HEK293 (cell line): ENCODE data around the gene SH3BP4.
A peak's percentile ranks its signal among the peaks of the same experiment; 100 is the strongest.

Experiments
- CTCF ChIA-PET: fragments of 350-600 bp; formaldehyde crosslinking; extraction: SDS; loops from one replicate; lab custom pipeline; 2021; ENCODE audit warnings: antibody characterized with exemption; lab: Yijun Ruan, JAX
- POLR2A ChIA-PET: fragments of 300-600 bp; formaldehyde crosslinking; extraction: SDS; loops from one replicate; lab custom pipeline; 2020; ENCODE audit warnings: antibody characterized with exemption, inconsistent platforms; lab: Yijun Ruan, JAX
- H3K27ac ChIP-seq: fragments of 200-500 bp; sonication (Bioruptor generic); 2 replicates; pipeline ENCODE4 v1.5.1; 2014; ENCODE audit warnings: low read depth, low read length, control low read depth, inconsistent platforms; ENCODE audit errors: extremely low read depth
- H3K36me3 ChIP-seq, 2 experiments: fragments of 200-500 bp in 1 of 2; sonication (Bioruptor generic) in 1 of 2; 1 replicate in 1 of 2; 2 replicates in 1 of 2; pipeline ENCODE4 v1.5.1; 2014 to 2017; ENCODE audit warnings: inconsistent platforms in 2 of 2, low read length in 2 of 2; ENCODE audit not compliant: control insufficient read depth in 2 of 2, insufficient read depth in 1 of 2
- H3K4me1 ChIP-seq: fragments of 200-500 bp; sonication (Bioruptor generic); 2 replicates; pipeline ENCODE4 v1.5.1; 2014; ENCODE audit warnings: mild to moderate bottlenecking, low read length, inconsistent platforms; ENCODE audit not compliant: control insufficient read depth, insufficient read depth
- H3K4me3 ChIP-seq: 2 replicates; pipeline ENCODE4 v1.5.1; 2011; ENCODE audit warnings: low read depth, mild to moderate bottlenecking, control low read depth, low read length, moderate library complexity
- H3K9me3 ChIP-seq: fragments of 200-500 bp; sonication (Bioruptor generic); 2 replicates; pipeline ENCODE4 v1.5.1; 2014; ENCODE audit warnings: low read depth, low read length, inconsistent platforms; ENCODE audit not compliant: control insufficient read depth, insufficient read depth
- ATF2 ChIP-seq: fragments of 450-650 bp; formaldehyde crosslinking; IDR thresholded peaks from 2 replicates; pipeline ENCODE4 v1.5.1; 2016; ENCODE audit warnings: missing biosample characterization, missing genetic modification characterization, low read depth
- IKZF3 ChIP-seq: fragments of 450-650 bp; IDR thresholded peaks from 2 replicates; pipeline ENCODE4 v1.5.0; 2018; ENCODE audit warnings: missing biosample characterization, mild to moderate bottlenecking, missing genetic modification characterization, moderate library complexity
- KLF17 ChIP-seq: fragments of 450-650 bp; formaldehyde crosslinking; IDR thresholded peaks from 2 replicates; pipeline ENCODE4 v1.5.1; 2016; ENCODE audit warnings: missing biosample characterization, missing genetic modification characterization
- KLF9 ChIP-seq: fragments of 450-650 bp; formaldehyde crosslinking; IDR thresholded peaks from 2 replicates; pipeline ENCODE4 v1.5.1; 2016; ENCODE audit warnings: missing biosample characterization, missing genetic modification characterization, low read depth
- PRDM1 ChIP-seq: fragments of 450-650 bp; formaldehyde crosslinking; IDR thresholded peaks from 2 replicates; pipeline ENCODE4; 2016; ENCODE audit warnings: missing biosample characterization, missing genetic modification characterization
- ZBTB7A ChIP-seq: fragments of 450-650 bp; formaldehyde crosslinking; IDR thresholded peaks from 2 replicates; pipeline ENCODE4 v1.5.1; 2016; ENCODE audit warnings: low read depth, missing biosample characterization, missing genetic modification characterization
- ZNF157 ChIP-seq: fragments of 450-650 bp; formaldehyde crosslinking; IDR thresholded peaks from 2 replicates; pipeline ENCODE4 v1.5.1; 2016; ENCODE audit warnings: missing biosample characterization, missing genetic modification characterization
- ZNF214 ChIP-seq: fragments of 450-650 bp; formaldehyde crosslinking; IDR thresholded peaks from 2 replicates; pipeline ENCODE4 v1.5.1; 2017; ENCODE audit warnings: missing biosample characterization, mild to moderate bottlenecking, missing genetic modification characterization, borderline replicate concordance
- ZNF23 ChIP-seq: fragments of 450-650 bp; formaldehyde crosslinking; IDR thresholded peaks from 2 replicates; pipeline ENCODE4 v1.5.1; 2016; ENCODE audit warnings: missing biosample characterization, missing genetic modification characterization, borderline replicate concordance
- ZNF248 ChIP-seq: fragments of 450-650 bp; formaldehyde crosslinking; IDR thresholded peaks from 2 replicates; pipeline ENCODE4 v1.5.1; 2017; ENCODE audit warnings: missing biosample characterization, missing genetic modification characterization
- ZNF350 ChIP-seq: fragments of 450-650 bp; formaldehyde crosslinking; IDR thresholded peaks from 2 replicates; pipeline ENCODE4 v1.5.0; 2017; ENCODE audit warnings: missing biosample characterization, mild to moderate bottlenecking, missing genetic modification characterization
- ZNF426 ChIP-seq: fragments of 450-650 bp; formaldehyde crosslinking; IDR thresholded peaks from 2 replicates; pipeline ENCODE4 v1.5.1; 2017; ENCODE audit warnings: missing biosample characterization, missing genetic modification characterization, mild to moderate bottlenecking, inconsistent platforms, moderate library complexity
- ZNF571 ChIP-seq: fragments of 450-650 bp; formaldehyde crosslinking; IDR thresholded peaks from 2 replicates; pipeline ENCODE4 v1.5.0; 2017; ENCODE audit warnings: missing biosample characterization, missing genetic modification characterization
- ZNF626 ChIP-seq: fragments of 450-650 bp; sonication (Bioruptor Pico); formaldehyde crosslinking; IDR thresholded peaks from 2 replicates; pipeline ENCODE4 v1.5.1; 2018; ENCODE audit warnings: missing biosample characterization, missing genetic modification characterization, inconsistent platforms
- ZNF639 ChIP-seq: fragments of 450-650 bp; formaldehyde crosslinking; IDR thresholded peaks from 2 replicates; pipeline ENCODE4 v1.5.1; 2016; ENCODE audit warnings: missing biosample characterization, missing genetic modification characterization
- ZNF654 ChIP-seq: fragments of 450-650 bp; formaldehyde crosslinking; IDR thresholded peaks from 2 replicates; pipeline ENCODE4 v1.5.1; 2016; ENCODE audit warnings: low read depth, missing biosample characterization, missing genetic modification characterization
- ZNF658 ChIP-seq: fragments of 450-650 bp; formaldehyde crosslinking; IDR thresholded peaks from 2 replicates; pipeline ENCODE4; 2016; ENCODE audit warnings: missing biosample characterization, missing genetic modification characterization
- ZNF791 ChIP-seq: fragments of 450-650 bp; formaldehyde crosslinking; IDR thresholded peaks from 2 replicates; pipeline ENCODE4 v1.5.1; 2016; ENCODE audit warnings: missing biosample characterization, missing genetic modification characterization

SH3BP4 gene

GRCh38 chr2:234987754-234988153 is 35.9 kb downstream of the SH3BP4 start:
- Histone ChIP-seq H3K9me3 (no peaks in the 10 kb centered on the region), H3K4me3 (no peak overlapping the region), H3K36me3 (no peaks in the 10 kb centered on the region), H3K4me1 (peaks cover 10% of the 10 kb centered on the region), H3K27ac (no peak overlapping the region)
- ChIA-PET POLR2A (interaction anchor here (0.6 kb wide), 1 partner anchor 28 kb away, joined by 3 read pairs; no protein-coding TSS in a partner anchor), CTCF (interaction anchor here (0.7 kb wide), 1 partner anchor 129 kb away, joined by 6 read pairs; no protein-coding TSS in a partner anchor)
- TF ChIP-seq ATF2 (tag by site-specific recombination) (peak; percentile 25; the same call in 1 of the 2 replicates), ZNF214 (tag by site-specific recombination) (no peak)

DNA sequence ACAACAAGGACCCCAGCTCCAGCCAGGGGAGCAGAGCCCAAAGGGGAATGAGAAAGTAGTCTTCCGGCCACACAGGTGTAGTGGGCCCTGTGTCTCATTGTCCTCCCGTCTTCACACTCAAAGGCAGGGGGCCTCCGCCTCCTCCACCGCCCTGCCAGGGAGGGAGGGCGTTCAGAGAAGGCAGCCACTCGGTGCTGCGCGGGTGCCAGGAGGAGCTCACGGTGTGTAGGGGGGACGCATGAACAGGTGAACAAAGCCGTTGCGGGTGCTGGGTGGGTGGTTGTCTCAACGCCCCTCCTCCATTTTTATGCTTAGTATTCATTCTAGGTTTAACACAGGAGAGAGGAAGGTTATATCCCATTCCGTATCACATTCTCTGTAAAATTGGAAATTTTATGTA is 36.7 kb downstream of the SH3BP4 start:
- Histone ChIP-seq H3K9me3 (no peaks in the 10 kb centered on the region), H3K36me3 (no peaks in the 10 kb centered on the region), H3K4me1 (peaks cover 4% of the 10 kb centered on the region)
- no peak for TF ChIP-seq PRDM1
- no peak for TF ChIP-seq ZNF791 (tag by site-specific recombination)
- TF ChIP-seq IKZF3, result no peak
- TF ChIP-seq ZNF23, result no peak
- no peak for TF ChIP-seq ZNF248 (tag by site-specific recombination)
- no peak for TF ChIP-seq ZNF654 (tag by site-specific recombination)
- TF ChIP-seq ZNF571, result no peak
- TF ChIP-seq ZNF350 (tag by site-specific recombination), result no peak
- TF ChIP-seq KLF9 (tag by site-specific recombination), result no peak
- no peak for TF ChIP-seq ZNF426
- no peak for TF ChIP-seq ZNF658 (tag by site-specific recombination)
- TF ChIP-seq ZBTB7A (tag by site-specific recombination), result no peak
- no peak for TF ChIP-seq KLF17 (tag by site-specific recombination)
- no peak for TF ChIP-seq ZNF639 (tag by site-specific recombination)
- TF ChIP-seq, all 188 proteins: peak for 0
- no peak overlapping the region for H3K4me3 ChIP-seq
- POLR2A ChIA-PET, result no interaction called here
- CTCF ChIA-PET, result no interaction called here
- no peak overlapping the region for H3K27ac ChIP-seq

DNA sequence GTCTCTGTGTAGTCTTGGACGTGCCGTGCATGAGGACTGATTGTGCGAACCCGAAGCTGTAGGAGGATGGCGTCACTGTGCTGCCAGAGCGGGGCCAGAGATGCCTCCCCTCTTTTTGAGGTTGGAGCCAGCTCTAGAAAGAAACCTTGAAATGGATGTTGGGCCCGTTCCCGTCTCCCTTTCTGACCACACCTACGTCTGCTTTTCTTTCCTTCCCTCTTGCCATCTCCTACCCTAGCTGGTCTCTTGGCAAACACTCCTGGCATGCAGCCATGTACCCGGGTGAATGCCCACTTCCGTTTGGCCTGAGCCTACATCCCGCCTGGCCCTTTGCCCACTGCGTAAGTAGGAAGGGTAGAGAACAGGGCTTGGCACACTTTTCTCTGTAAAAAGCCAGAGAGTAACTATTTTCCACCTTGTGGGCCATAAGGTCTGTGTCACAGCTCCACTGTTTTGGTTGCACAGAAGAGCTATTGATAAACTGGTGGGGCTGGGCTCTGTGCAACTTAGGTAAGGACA is 37.4 kb downstream of the SH3BP4 start:
- CTCF ChIA-PET, result no interaction called here
- no peaks in the 10 kb centered on the region for H3K9me3 ChIP-seq
- POLR2A ChIA-PET, result no interaction called here
- no peaks in the 10 kb centered on the region for H3K4me1 ChIP-seq
- no peak overlapping the region for H3K4me3 ChIP-seq
- H3K27ac ChIP-seq, result no peak overlapping the region
- TF ChIP-seq ZNF157 (tag by site-specific recombination) (0 out of 2 replicates have a peak, but pooled peaks have one; percentile 53), ZNF626 (tag by site-specific recombination) (no peak)
- no peaks in the 10 kb centered on the region for H3K36me3 ChIP-seq
